Upper lobe of left lung (tissue), 6 donors: Measurements from ENCODE around the gene CFAP45. TPM values are rescaled to one million over a fixed set of nuclear protein-coding genes. Genes with fewer than 3 reads are reported as not detected.

Source experiments
- ATAC-seq, 2 donors: fragments of 200-7000 bp; cut with Tn5 transposase; one replicate each; pipeline ENCODE4 v1.9.1; 2022; ENCODE audit warnings: mild to moderate bottlenecking in 2 of 2, moderate library complexity in 2 of 2; ENCODE audit not compliant: low FRiP score in 2 of 2
- DNase-seq, 2 donors: peaks; one replicate each; pipeline ENCODE4 v3.0.0-alpha.2; 2019 to 2020
- H3K27ac ChIP-seq, 4 donors: fragments of 200-600 bp; sonication (generic); one replicate each; pipeline ENCODE4 v1.5.1; 2016 to 2019
- H3K27me3 ChIP-seq, 4 donors: fragments of 200-600 bp; sonication (generic); one replicate each; pipeline ENCODE4 v1.5.1; 2017 to 2019
- H3K36me3 ChIP-seq, 4 donors: fragments of 200-600 bp; sonication (generic); one replicate each; pipeline ENCODE4 v1.5.1; 2016 to 2019
- H3K4me1 ChIP-seq, 4 donors: fragments of 200-600 bp; sonication (generic); one replicate each; pipeline ENCODE4 v1.5.1; 2018 to 2019
- H3K4me3 ChIP-seq, 4 donors: fragments of 200-600 bp; sonication (generic); one replicate each; pipeline ENCODE4 v1.5.1; 2017 to 2019; ENCODE audit warnings: mild to moderate bottlenecking in 2 of 4, moderate library complexity in 1 of 4
- H3K9me3 ChIP-seq, 4 donors: fragments of 200-600 bp; sonication (generic); one replicate each; pipeline ENCODE4 v1.5.1; 2018 to 2019
- CTCF ChIP-seq, 6 experiments: fragments of 450-650 bp in 4 of 6; fragments of 200-600 bp in 2 of 6; sonication (generic) in 2 of 6; IDR thresholded peaks; one replicate each; pipeline ENCODE4 v1.5.1; 2016 to 2019; ENCODE audit warnings: antibody characterized with exemption in 6 of 6
- EP300 ChIP-seq, 4 donors: sonication (generic); formaldehyde crosslinking; IDR thresholded peaks; one replicate each; pipeline ENCODE4 v1.5.1; 2017; ENCODE audit warnings: antibody characterized with exemption in 4 of 4, control low read depth in 2 of 4
- POLR2A ChIP-seq, 4 donors: fragments of 450-650 bp; IDR thresholded peaks; one replicate each; pipeline ENCODE4 v1.5.1; 2016 to 2017; ENCODE audit warnings: antibody characterized with exemption in 4 of 4, mild to moderate bottlenecking in 2 of 4
- POLR2AphosphoS5 ChIP-seq, 2 donors: sonication (generic); formaldehyde crosslinking; IDR thresholded peaks; one replicate each; pipeline ENCODE4 v1.5.1; 2017; ENCODE audit warnings: antibody characterized with exemption in 2 of 2
- WGBS, 2 donors: methylation state at CpG; one replicate each; pipeline ENCODE4 v1.1.5; 2017 to 2018; 5-methylcytosine and 5-hydroxymethylcytosine counted together
- total RNA-seq, 6 donors: library from RNA; depleted of rRNA in 4 of 6; stranded (reverse); fragments of >200 nt in 4 of 6; gene quantifications; one replicate each; pipeline versions ENCODE4 v1.1.0 to v1.2.1, GENCODE V29; 2016 to 2021
- donor health status: DM: no; HTN: no; CAD: no; lungs with moderate emphysema.
- donor health status: DM: no; HTN: yes; CAD: no; lungs with severe emphysema.

CFAP45 gene
- total RNA-seq, 6 donors from 2014 or later, result 1.2 to 34.6 (median 9.0) TPM

- Histone ChIP-seq H3K36me3 (no peaks in the 10 kb centered on the region), H3K27ac (no peak overlapping the region), H3K4me3 (no peak overlapping the region), H3K4me1 (peaks cover 0 to 7% (median 5%) of the 10 kb centered on the region in 4 donors), H3K9me3 (no peaks in the 10 kb centered on the region), H3K27me3 (no peaks in the 10 kb centered on the region)
- DNase-seq, result peak in 1 of 2 donors; percentile 40
- ATAC-seq, result no peak
- WGBS, 2 donors, result 83 to 88% methylated on average over 8 to 15 of the region's 15 CpGs
- TF ChIP-seq CTCF (IDR thresholded peaks at IDR 0.05) (no peak), POLR2AphosphoS5 (IDR thresholded peaks at IDR 0.05) (no peak), POLR2A (IDR thresholded peaks at IDR 0.05) (no peak), EP300 (IDR thresholded peaks at IDR 0.05) (no peak)
These were observed 27.1 kb downstream of the CFAP45 start for GRCh38 chr1:159872891-159873290.

- H3K9me3 ChIP-seq, result no peaks in the 10 kb centered on the region
- H3K4me1 ChIP-seq, result peaks cover 0 to 11% (median 8%) of the 10 kb centered on the region in 4 donors
- H3K27me3 ChIP-seq, result no peaks in the 10 kb centered on the region
- DNase-seq (no peak), ATAC-seq (no peak)
- 92 to 93% methylated on average over 4 to 5 of the region's 5 CpGs for WGBS, 2 donors
- no peak overlapping the region for H3K4me3 ChIP-seq
- no peak overlapping the region for H3K27ac ChIP-seq
- no peaks in the 10 kb centered on the region for H3K36me3 ChIP-seq
- TF ChIP-seq EP300 (IDR thresholded peaks at IDR 0.05) (no peak), POLR2AphosphoS5 (IDR thresholded peaks at IDR 0.05) (no peak), CTCF (IDR thresholded peaks at IDR 0.05) (no peak), POLR2A (IDR thresholded peaks at IDR 0.05) (no peak)
These were observed 29.3 kb downstream of the CFAP45 start for GRCh38 chr1:159870704-159871103.

GRCh38 chr1:159869607-159870006 lies 30.4 kb downstream of the CFAP45 start:
- peaks cover 0 to 11% (median 8%) of the 10 kb centered on the region in 4 donors for H3K4me1 ChIP-seq
- no peaks in the 10 kb centered on the region for H3K36me3 ChIP-seq
- no peak for TF ChIP-seq POLR2AphosphoS5 (IDR thresholded peaks at IDR 0.05)
- no peak for TF ChIP-seq CTCF (IDR thresholded peaks at IDR 0.05)
- no peak for TF ChIP-seq POLR2A (IDR thresholded peaks at IDR 0.05)
- TF ChIP-seq EP300 (IDR thresholded peaks at IDR 0.05), result no peak
- DNase-seq (no peak), ATAC-seq (no peak)
- 73 to 88% methylated on average over 1 of the region's 1 CpG for WGBS, 2 donors
- no peaks in the 10 kb centered on the region for H3K27me3 ChIP-seq
- H3K9me3 ChIP-seq, result no peaks in the 10 kb centered on the region
- H3K27ac ChIP-seq, result no peak overlapping the region
- no peak overlapping the region for H3K4me3 ChIP-seq

- 59 to 63% methylated on average over 4 of the region's 4 CpGs for WGBS, 2 donors
- H3K9me3 ChIP-seq, result no peaks in the 10 kb centered on the region
- no peak overlapping the region for H3K4me3 ChIP-seq
- ATAC-seq (no peak), DNase-seq (no peak)
- H3K4me1 ChIP-seq, result peaks cover 0 to 11% (median 8%) of the 10 kb centered on the region in 4 donors
- H3K27ac ChIP-seq, result no peak overlapping the region
- TF ChIP-seq POLR2A (IDR thresholded peaks at IDR 0.05), result no peak
- no peak for TF ChIP-seq EP300 (IDR thresholded peaks at IDR 0.05)
- no peak for TF ChIP-seq CTCF (IDR thresholded peaks at IDR 0.05)
- no peak for TF ChIP-seq POLR2AphosphoS5 (IDR thresholded peaks at IDR 0.05)
- no peaks in the 10 kb centered on the region for H3K36me3 ChIP-seq
- no peaks in the 10 kb centered on the region for H3K27me3 ChIP-seq
These were observed 30.8 kb downstream of the CFAP45 start for GRCh38 chr1:159869173-159869572.

GRCh38 chr1:159868766-159869165 lies 31.2 kb downstream of the CFAP45 start:
- 51 to 93% methylated on average over 3 of the region's 3 CpGs for WGBS, 2 donors
- Histone ChIP-seq H3K27me3 (no peaks in the 10 kb centered on the region), H3K36me3 (no peaks in the 10 kb centered on the region), H3K27ac (no peak overlapping the region), H3K9me3 (no peaks in the 10 kb centered on the region), H3K4me3 (no peak overlapping the region), H3K4me1 (peaks cover 0 to 11% (median 8%) of the 10 kb centered on the region in 4 donors)
- TF ChIP-seq POLR2AphosphoS5 (IDR thresholded peaks at IDR 0.05) (no peak), CTCF (IDR thresholded peaks at IDR 0.05) (no peak), POLR2A (IDR thresholded peaks at IDR 0.05) (no peak), EP300 (IDR thresholded peaks at IDR 0.05) (no peak)
- ATAC-seq, result no peak
- no peak for DNase-seq
